HG02759 (cell line): Measurements from ENCODE around the gene MED12.

ENCODE experiments used
- ATAC-seq: cut with Tn5 transposase; IDR thresholded peaks from one replicate; pipeline ENCODE4 v1.9.1; 2021; ENCODE audit warnings: mild to moderate bottlenecking, moderate library complexity; ENCODE audit not compliant: unreplicated experiment

The MED12 gene

DNA sequence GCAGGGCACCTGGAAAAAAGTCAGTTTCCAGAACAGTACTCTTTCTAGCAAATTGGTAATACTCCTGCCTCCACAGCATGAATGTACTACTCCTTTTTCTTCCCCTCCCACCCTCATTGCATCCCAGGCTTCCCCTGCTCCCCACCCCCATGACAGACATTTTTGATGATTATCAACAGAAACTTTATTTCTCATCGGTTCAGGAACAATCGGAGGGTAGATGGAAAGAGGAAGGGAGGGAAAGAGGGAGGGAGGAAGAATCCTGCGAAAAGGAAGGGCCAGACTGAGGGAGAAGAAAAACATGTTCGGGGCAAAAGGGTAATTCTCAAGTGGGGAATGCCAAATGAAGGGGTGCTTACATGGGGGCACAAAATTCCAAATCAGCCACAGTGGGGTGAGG is 11.2 kb upstream of the MED12 start:
- no peak for ATAC-seq

DNA sequence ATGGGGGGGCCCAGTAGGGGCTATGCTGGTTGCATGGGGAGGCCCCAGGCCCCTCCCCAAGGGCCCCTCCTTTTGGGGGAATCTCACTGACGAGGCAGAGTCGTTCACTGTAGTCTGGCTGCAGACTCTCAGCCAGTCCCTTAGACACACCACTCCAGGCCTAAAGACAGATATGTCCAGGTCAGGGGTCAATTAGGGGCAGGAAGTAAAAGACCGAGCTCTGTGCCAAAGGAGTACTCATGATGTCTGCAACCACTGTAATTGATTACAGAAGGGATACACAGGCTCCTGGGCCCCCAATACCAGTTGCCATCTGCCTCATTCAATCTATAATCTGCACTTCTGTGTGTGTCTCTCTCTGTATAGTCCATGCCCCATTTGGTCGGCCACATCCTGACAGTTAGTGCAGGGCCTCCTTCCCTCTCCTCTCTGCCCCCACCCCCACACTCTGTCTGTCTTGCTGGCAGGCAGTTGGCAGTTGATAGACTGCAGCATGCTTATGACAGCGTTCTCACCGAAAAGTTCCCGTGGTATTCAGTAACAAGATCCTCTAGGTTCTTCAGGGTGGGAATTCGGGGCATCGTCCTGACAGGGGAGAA is 10.5 kb upstream of the MED12 start:
- ATAC-seq = no peak

DNA sequence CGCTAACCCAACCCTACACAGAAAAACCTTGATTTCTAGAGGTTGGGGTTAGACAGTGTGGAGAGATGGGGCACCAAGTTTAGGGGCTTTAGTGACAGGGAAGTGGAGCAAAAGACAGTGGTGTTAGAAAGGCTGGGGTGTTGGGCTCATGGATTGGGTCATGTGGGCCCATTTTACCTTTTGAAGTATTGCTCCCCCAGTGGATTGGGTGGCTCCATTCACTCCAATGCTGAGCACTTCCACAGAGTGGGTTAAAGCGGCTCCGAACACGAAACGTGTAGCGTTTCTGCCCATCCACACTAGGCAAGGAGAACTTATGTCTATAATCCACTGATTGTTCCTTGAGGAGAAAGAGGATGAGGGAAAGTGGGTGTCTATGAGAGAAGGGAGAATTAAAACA is 9.3 kb upstream of the MED12 start:
- ATAC-seq = no peak

DNA sequence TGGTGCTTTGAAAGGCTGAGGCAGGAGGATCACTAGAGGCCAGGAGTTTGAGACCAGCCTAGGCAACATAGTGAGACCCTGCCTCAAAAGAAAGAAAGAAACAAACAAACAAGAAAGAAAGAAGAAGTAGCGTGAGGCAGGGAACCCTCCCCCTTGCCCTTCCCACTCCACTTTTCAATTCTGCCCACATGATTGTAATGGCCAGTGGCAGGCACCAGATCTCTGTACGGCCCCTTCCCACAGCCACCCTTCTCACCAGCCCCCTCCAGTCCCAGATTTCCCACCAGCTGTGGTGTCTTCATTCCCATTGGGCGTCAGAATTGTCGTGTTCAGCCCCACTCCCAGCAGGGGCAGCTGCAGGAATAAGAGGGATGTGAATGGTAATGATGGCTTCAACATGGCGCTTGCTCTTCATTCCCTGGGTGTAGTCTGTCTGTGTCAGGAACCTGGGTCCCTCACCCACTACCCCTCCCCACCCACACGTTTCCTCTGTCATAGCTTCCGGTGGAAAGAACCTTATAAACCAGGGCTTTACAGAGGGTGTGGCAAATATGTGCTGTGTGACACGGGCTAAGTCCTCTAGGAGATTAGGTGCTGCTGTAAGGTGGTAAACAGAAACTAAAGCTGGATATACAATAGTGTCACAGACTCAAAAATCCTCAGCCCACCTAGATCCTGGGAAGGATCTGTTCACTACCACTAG is 7.1 kb upstream of the MED12 start, which contains the start of gene IL2RG:
TSS of gene IL2RG (minus strand) at position 437 of the 703 bp plus-strand sequence. CDS start at position 399, 38 bp downstream.
- peak; percentile 96 for ATAC-seq

DNA sequence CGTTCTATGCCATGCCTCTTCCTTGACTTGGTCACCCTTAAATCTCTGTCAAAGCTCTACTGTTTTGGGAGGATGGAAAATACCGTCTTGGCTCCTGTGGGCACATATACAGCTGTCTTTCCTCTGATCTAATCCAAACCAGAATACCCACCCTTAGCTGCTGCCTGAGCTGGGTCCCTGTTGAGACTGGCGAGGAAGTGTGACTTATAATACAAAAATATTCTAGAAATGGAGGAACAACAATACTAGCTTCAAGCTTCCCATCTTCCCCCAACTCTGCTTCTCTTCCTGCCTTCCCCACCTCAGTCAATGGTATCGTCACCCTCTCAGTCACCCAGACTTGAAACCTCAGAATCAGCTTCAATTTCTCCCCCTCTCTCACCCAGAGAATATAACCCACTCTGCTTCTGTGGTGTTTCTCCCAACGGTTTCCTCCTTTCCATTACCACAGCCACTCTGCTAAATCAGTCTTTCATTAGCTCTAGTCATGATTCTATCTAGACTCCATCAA is 6.4 kb upstream of the MED12 start:
- ATAC-seq = peak; percentile 30

DNA sequence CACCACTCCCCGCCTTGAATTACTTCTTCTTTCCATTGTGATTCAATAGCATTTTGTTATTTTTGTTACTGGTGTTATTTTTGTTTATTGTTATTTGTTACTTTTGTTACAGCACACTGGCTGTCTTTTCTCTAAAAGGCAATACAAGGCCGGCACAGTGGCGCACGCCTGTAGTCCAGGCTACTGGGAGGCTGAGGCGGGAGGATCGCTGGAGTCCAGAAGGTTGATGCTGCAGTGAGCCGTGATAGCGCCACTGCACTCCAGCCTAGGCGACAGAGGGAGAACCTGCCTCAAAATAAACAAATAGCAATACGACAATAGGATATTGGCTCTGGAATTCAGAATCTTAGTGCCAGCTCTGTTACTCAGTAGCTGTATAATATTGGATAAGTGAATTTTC is 1.0 kb upstream of the MED12 start:
- no peak for ATAC-seq

DNA sequence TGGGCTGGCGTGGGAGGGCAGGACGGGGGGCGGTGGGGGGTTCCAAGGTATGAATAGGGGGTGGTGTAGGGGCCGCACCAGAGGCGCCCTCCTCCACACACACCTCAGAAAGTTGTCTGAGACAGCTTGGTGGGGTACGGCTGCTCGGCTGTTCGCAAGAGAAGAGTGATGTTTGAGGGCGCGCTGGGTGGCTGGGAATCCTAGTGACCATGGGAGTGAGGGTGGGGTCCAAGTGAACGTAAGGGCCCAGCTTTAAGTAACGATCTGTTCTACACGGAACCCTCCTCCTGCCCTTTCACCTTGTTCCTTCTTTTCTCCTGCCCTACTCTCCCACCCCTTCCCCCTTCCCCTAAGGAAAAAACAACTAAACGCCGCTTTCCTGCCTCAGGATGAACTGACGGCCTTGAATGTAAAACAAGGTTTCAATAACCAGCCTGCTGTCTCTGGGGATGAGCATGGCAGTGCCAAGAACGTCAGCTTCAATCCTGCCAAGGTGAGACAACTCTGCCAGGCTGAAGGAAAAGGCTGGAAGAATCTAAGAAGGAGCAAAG is 664 bp downstream of the MED12 start:
- peak; percentile 9 for ATAC-seq

DNA sequence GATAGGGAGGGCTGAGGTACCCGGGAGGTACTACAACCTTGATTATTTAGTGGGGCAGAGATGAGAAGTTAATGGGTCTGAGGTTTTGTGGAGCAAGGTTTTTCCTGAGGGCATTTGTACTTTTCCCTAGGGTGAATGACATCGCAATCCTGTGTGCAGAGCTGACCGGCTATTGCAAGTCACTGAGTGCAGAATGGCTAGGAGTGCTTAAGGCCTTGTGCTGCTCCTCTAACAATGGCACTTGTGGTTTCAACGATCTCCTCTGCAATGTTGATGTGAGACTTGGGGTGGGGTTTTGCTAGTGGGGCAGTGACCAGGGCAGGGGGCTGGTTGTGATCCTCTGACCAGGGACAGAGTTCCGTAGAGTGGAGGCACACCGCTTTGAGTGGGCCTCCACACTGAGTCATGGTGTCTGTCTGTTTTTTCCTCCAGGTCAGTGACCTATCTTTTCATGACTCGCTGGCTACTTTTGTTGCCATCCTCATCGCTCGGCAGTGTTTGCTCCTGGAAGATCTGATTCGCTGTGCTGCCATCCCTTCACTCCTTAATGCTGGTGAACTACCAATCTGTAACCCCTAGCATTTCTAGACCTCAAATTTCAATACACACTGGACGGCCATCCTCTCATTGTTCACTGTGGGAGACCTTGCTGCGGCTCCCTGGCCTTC is 9.9 kb downstream of the MED12 start:
- no peak for ATAC-seq

DNA sequence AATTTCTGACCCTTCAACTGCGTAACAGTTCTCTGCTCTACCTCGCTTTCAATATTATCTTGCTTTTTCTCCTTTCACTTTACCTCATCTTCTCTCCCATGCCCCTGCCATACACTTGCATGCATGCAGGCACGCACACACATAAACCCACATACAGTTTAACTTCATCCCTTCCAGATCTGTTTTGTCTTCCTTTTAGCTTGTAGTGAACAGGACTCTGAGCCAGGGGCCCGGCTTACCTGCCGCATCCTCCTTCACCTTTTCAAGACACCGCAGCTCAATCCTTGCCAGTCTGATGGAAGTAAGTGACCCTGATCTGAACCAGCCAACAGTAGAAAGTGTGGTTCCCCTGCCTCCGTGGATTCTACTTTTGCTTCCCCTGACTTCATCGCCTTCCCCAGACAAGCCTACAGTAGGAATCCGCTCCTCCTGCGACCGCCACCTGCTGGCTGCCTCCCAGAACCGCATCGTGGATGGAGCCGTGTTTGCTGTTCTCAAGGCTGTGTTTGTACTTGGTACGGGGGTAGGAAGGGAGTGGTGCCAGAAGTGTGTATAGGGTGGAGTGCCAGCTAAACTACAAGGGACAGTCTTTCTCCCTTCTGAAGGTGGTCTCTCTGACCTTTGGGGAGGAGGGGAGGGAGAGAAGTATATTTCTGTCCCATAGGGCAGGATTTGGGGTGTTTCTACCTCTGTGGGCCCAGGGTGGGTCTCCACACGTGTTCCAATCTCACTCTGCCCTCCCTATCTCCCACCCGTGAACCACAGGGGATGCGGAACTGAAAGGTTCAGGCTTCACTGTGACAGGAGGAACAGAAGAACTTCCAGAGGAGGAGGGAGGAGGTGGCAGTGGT is 10.7 kb downstream of the MED12 start:
- peak; percentile 58 for ATAC-seq

DNA sequence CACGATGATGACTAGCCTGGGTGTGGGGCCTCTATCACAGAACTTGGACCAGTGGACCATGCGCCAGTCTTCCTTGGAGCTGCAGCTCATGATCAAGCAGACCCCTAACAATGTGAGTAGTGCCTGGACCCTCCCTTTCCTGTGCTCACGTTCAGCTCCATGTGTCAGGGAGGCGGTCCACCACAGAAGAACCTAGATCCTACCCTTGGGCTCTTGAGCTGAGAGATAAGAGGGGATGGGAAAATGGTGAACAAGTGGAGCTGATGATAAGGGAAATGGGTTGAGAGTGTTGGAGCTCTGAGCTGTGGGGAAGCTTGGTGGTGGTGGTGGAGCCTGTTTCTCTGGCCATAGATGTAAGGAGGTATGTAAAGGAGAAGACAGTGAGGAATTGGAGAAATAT is 13.1 kb downstream of the MED12 start:
- ATAC-seq = no peak

DNA sequence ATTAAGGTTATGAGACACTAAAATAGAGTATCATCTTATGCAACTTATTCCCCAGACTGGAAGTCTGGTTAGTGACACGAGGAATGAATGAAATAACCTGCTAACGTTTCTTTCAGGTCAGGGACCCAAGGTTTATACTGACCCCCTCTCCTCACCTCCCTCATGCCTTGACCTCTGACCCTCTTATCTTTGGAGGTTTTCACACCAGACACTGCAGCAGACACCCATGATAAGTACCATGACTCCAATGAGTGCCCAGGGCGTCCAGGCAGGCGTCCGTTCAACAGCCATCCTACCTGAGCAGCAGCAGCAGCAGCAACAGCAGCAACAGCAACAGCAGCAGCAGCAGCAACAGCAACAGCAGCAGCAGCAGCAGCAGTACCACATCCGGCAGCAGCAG is 22.0 kb downstream of the MED12 start:
- ATAC-seq = no peak

DNA sequence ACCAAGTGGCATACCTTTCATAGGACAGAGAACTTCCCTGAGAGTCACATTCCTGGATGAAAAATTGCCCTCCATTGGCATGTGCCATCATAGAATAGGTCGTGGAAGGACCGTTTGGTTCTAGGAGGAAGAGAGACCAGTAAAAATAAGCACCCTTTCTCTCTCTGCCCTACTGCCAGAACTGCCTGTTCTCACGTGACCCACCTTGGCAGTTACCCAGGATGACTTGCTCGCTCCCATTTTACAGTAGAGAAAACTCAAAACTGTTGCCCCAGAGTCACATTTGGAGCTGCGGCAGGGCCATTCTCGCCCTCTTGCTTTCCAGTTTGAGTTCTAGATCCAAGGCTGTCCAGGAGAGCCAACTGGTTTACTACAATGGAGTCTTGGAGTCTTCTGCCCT is 25.1 kb downstream of the MED12 start:
- no peak for ATAC-seq

DNA sequence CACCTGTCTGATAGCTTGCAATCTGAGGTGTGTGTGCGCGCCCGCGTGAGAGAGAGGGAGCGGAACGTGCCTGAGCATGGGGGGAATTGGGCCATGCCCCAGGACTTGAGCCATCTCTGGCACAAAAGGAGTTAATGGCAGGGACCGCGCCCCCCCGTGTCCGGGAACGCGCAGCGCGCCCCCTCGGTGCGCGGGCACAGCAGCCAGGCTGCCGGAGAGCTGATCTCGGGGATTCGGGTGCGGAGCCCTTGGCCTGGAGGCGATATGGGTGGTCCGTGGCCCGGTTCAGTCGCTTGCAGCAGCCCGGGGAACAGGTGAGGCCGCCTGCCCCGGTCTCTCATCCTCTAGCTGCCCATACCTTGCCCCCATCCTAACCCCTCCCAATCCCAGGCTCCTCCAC is 26.3 kb downstream of the MED12 start, which contains the start of gene NLGN3:
TSS of gene NLGN3 (plus strand) at position 191 of the 400 bp plus-strand sequence. CDS start 2,909 bp downstream, outside the sequence.
- ATAC-seq = no peak

DNA sequence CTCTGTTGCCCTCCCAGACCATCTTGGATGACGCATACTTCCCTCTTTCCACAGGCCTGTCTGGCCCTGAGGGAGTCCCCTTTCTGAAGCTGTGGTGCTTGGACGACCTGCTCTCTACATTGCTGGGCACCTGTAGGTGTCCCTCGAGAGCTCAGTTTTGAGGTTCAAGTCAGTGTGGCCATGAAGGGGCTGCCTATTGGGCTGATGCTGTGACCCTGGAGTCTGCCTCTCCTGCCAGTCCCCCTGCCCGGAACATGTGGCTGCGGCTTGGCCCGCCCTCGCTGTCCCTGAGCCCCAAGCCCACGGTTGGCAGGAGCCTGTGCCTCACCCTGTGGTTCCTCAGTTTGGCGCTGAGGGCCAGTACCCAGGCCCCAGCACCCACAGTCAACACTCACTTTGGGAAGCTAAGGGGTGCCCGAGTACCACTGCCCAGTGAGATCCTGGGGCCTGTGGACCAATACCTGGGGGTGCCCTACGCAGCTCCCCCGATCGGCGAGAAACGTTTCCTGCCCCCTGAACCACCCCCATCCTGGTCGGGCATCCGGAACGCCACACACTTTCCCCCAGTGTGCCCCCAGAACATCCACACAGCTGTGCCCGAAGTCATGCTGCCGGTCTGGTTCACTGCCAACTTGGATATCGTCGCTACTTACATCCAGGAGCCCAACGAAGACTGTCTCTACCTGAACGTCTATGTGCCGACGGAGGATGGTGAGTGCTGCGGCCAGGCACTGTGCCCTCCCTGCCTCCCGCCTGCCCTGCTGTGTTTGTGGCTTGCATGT is 29.3 kb downstream of the MED12 start:
- ATAC-seq = no peak

DNA sequence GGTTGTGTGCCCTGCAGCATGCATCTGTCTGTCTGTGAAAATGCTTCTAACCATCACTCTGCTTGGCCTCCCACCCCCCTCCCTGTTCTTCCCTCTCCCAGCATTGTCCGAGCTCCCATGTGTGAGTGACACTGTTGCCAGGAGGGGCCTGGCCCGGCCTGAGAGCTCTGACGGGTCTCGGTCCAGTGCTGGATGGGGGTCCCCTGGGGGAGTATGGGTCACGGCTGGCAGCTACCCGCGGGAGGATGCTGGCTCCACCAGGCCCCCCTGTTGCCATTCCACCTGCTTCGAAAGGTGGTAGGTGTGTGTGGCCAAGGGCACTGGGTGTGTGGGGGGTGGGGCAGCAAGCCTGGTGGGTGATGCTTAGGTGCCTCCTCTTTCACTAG is 29.9 kb downstream of the MED12 start:
- ATAC-seq = no peak

DNA sequence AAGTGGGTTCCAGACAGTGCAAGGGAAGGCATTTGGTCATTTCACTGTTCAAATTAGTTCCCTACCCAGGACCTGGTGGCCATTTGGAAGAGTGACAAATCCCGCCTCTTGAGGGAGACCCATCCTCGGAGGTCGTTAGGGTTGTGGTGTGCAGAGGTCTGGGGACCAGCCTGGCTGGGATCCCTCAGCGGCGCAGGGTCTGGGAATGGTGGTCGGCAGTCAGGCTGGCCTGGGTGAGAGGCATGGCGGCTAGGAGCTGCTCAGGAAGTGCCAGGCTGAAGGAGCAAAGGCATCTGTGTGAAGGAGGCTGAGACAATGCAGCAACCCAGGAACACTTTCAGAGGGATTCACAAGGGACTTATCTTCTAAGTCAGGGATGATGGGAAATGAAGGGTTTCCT is 33.0 kb downstream of the MED12 start:
- no peak for ATAC-seq

DNA sequence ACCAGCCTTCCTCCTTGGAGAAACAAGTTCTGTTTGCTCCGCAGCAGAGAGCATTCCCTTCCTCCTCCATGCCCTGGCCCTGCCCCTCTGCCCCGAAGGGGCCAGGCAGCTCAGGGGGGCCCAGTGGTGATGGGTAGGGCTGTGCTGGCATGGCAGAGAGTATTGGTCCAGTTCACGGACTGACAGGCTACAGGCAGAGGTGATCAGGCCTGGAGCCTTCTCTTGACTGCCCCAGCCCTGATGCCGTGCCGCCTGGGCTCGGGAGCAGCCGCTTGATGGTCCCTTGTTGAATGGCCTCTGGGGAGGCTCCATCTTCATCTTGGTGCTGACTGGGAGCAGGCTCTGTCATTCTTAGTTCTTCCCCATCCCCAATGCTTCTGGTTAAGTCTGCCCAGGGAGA is 35.8 kb downstream of the MED12 start:
- no peak for ATAC-seq

DNA sequence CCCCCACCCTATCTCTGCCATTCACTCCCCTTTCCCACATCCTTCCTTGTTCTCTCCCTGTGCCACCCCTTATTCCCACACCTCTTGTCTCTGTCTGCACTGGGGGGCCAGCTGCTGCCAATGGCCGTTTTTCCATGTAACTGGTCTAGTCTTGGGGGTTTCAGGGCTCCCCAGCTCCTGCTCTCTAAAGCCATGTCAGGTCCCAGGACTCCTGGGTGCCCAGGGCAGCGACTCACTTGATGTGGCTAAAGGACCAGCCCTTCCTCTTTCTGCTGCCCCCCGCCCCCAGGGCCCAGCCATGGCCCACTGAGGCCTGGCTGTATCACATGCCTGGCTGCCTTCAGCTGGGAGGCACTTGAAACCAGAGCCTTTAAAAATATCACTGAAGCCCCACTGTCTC is 36.2 kb downstream of the MED12 start:
- ATAC-seq = no peak

DNA sequence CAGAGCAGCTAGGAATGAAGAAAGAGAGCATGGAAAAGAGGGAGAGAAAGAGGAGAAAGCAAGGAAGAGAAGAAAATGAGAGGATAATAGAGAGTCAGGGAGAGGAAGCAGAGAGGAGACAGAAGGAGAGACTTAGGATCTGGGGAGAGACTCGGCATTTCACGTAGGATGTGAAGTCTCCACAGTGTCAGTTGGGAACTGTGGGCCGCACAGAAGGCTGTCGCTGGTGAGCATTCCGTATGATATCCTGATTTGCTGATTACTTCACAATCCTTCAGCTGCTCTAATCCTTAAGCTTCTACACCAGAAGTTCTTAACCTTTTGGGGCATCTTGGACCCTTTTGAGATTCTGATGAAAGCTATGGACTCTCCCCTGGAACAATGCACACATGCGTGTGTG is 40.2 kb downstream of the MED12 start:
- ATAC-seq = no peak

DNA sequence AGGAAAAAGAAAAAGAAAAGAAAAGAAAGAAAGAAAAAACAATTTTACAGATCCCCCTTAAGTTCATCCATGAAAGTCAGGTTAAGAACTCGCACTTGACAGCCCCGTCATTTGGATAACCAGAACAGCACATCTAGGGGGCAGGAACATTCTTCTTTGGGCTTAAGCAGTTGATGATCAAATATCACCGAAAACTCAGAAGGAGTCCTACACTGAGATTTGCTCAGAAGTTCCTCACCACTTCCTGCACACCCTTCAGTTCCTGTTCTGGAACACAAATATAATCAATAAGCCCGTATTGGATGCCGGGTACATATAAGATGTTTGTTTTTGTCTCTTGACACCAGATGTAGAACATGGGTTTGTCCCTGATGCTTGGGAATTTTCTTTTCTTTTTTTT is 40.9 kb downstream of the MED12 start:
- ATAC-seq = no peak
